Coronary artery (tissue), 2 donors: Measurements from ENCODE around the gene FUT1.
A peak's percentile ranks its signal among the peaks of the same experiment; 100 is the strongest.
"Not testable (repeated sequence)": the region's sequence is repeated elsewhere in the genome, so short reads cannot be mapped to it uniquely, and the experiment has no call there.

Experiments
- DNase-seq: peaks from one replicate; pipeline ENCODE4 v3.0.0-alpha.2; 2017; ENCODE audit warnings: low spot score
- H3K27ac ChIP-seq, 2 donors: fragments of 200-600 bp; sonication (generic); one replicate each; pipeline ENCODE4 v1.5.1; 2016 to 2019
- H3K4me3 ChIP-seq: fragments of 200-600 bp; sonication (generic); 2 replicates; pipeline ENCODE4 v1.5.1; 2016; ENCODE audit warnings: mild to moderate bottlenecking, moderate library complexity
- CTCF ChIP-seq: fragments of 200-600 bp; sonication (generic); IDR thresholded peaks from one replicate; pipeline ENCODE4 v1.5.1; 2019; ENCODE audit warnings: antibody characterized with exemption

Gene FUT1

GRCh38 chr19:48718711-48719231 lies 33.7 kb downstream of the FUT1 start:
- no peak for TF ChIP-seq CTCF
- H3K27ac ChIP-seq = peak overlapping the region in 1 of 2 donors; percentile 47
- H3K4me3 ChIP-seq = no peak overlapping the region
- DNase-seq = no peak

- not testable (repeated sequence) for H3K4me3 ChIP-seq, H3K27ac ChIP-seq, DNase-seq
These were observed 34.3 kb downstream of the FUT1 start for GRCh38 chr19:48718106-48718505.

- Histone ChIP-seq H3K27ac (peak overlapping the region; percentile 55 to 85), H3K4me3 (peak overlapping the region; percentile 66)
- DNase-seq = peak; percentile 75
- TF ChIP-seq CTCF = no peak
These were observed 35.7 kb downstream of the FUT1 start for GRCh38 chr19:48716562-48717291.

GRCh38 chr19:48715681-48716171 lies 36.7 kb downstream of the FUT1 start:
- peak overlapping the region; percentile 42 to 89 for H3K27ac ChIP-seq
- no peak for TF ChIP-seq CTCF
- DNase-seq = no peak
- peak overlapping the region; percentile 78 for H3K4me3 ChIP-seq

- peak; percentile 79 for DNase-seq
- TF ChIP-seq CTCF = no peak
- Histone ChIP-seq H3K27ac (peak overlapping the region; percentile 67 to 89), H3K4me3 (peak overlapping the region; percentile 78)
These were observed 37.4 kb downstream of the FUT1 start for GRCh38 chr19:48714759-48715675.

GRCh38 chr19:48713864-48714755 lies 38.3 kb downstream of the FUT1 start:
- TF ChIP-seq CTCF = no peak
- Histone ChIP-seq H3K27ac (peak overlapping the region; percentile 67 to 89), H3K4me3 (peak overlapping the region; percentile 78)
- DNase-seq = peak; percentile 99
